OCI-LY7 (cell line): ENCODE results near the gene TMOD3. TPM values are rescaled to one million over a fixed set of nuclear protein-coding genes. Genes with fewer than 3 reads are reported as not detected.

Experiments
- BruUV-seq: library from RNA; stranded (reverse); fragments of 400-500 nt; replicated peaks from 2 replicates; lab custom pipeline; 2021; lab: Mats Ljungman, UMichigan
- CTCF ChIA-PET: fragments of 300-600 bp; sonication (Branson Sonifier 250); formaldehyde crosslinking; loops from one replicate; lab custom pipeline; 2022; ENCODE audit warnings: antibody characterized with exemption; ENCODE audit not compliant: unreplicated experiment; lab: Charles Lee
- POLR2A ChIA-PET: fragments of 300-600 bp; sonication (Branson Sonifier 250); formaldehyde crosslinking; loops from one replicate; lab custom pipeline; 2022; ENCODE audit warnings: antibody characterized with exemption; lab: Charles Lee
- DNase-seq: peaks from one replicate; pipeline ENCODE4 v3.0.0-alpha.2; 2015; ENCODE audit warnings: low spot score
- H2AFZ ChIP-seq: fragments of 200-600 bp; sonication (generic), shearing (Covaris generic); 2 replicates; pipeline ENCODE4 v1.6.1; 2014; ENCODE audit warnings: mild to moderate bottlenecking, antibody characterized with exemption, low read length, moderate library complexity
- H3K27ac ChIP-seq: fragments of 200-600 bp; sonication (generic); 2 replicates; pipeline ENCODE4 v1.5.1; 2014; ENCODE audit warnings: mixed run types, low read depth, mild to moderate bottlenecking, moderate library complexity, low read length, inconsistent platforms; ENCODE audit not compliant: poor library complexity, severe bottlenecking
- H3K36me3 ChIP-seq: fragments of 200-600 bp; sonication (generic); 2 replicates; pipeline ENCODE4 v1.6.1; 2014; ENCODE audit warnings: mild to moderate bottlenecking, antibody characterized with exemption, low read length, moderate library complexity, mixed read lengths; ENCODE audit not compliant: insufficient read depth
- H3K4me1 ChIP-seq: fragments of 200-600 bp; sonication (generic); 2 replicates; pipeline ENCODE4 v1.5.1; 2014; ENCODE audit warnings: mild to moderate bottlenecking, low read length; ENCODE audit not compliant: insufficient read depth, poor library complexity, severe bottlenecking
- H3K4me2 ChIP-seq: fragments of 200-600 bp; sonication (generic); 2 replicates; pipeline ENCODE4 v1.6.1; 2014; ENCODE audit warnings: mild to moderate bottlenecking, low read length
- H3K4me3 ChIP-seq: fragments of 200-600 bp; sonication (generic); 2 replicates; pipeline ENCODE4 v1.5.1; 2014; ENCODE audit warnings: mild to moderate bottlenecking, low read depth, low read length; ENCODE audit not compliant: poor library complexity, severe bottlenecking
- H3K79me2 ChIP-seq: fragments of 200-600 bp; sonication (generic); 2 replicates; pipeline ENCODE4 v1.6.1; 2016; ENCODE audit warnings: low read depth, mild to moderate bottlenecking, low read length, moderate library complexity, mixed read lengths; ENCODE audit not compliant: insufficient read depth
- H3K9me2 ChIP-seq: fragments of 200-600 bp; sonication (generic); 2 replicates; pipeline ENCODE4 v1.6.1; 2016; ENCODE audit warnings: mild to moderate bottlenecking, low read length, mixed read lengths; ENCODE audit not compliant: insufficient read depth
- H3K9me3 ChIP-seq: fragments of 200-600 bp; sonication (generic); 2 replicates; pipeline ENCODE4 v1.6.1; 2014; ENCODE audit warnings: mild to moderate bottlenecking, mixed run types, low read length, mixed read lengths
- H4K20me1 ChIP-seq: fragments of 200-600 bp; sonication (generic); 2 replicates; pipeline ENCODE4 v1.6.1; 2014; ENCODE audit warnings: mild to moderate bottlenecking, antibody characterized with exemption, low read length, moderate library complexity, mixed read lengths; ENCODE audit not compliant: insufficient read depth
- CTCF ChIP-seq: fragments of 200-600 bp; sonication (generic); conservative IDR thresholded peaks from 2 replicates; pipeline ENCODE4 v1.5.1; 2014; ENCODE audit warnings: mild to moderate bottlenecking, antibody characterized with exemption, low read length, moderate library complexity, mixed read lengths
- EZH2phosphoT487 ChIP-seq: fragments of 200-600 bp; sonication (generic); IDR thresholded peaks from 2 replicates; pipeline ENCODE4 v1.6.1; 2018; ENCODE audit warnings: low read depth, borderline replicate concordance, mild to moderate bottlenecking, mixed run types, antibody characterized with exemption, low read length, moderate library complexity, mixed read lengths
- intact Hi-C: fragments of 100-400 bp; cut with micrococcal nuclease; formaldehyde crosslinking; loops from one replicate; pipeline ENCODE4 v1.10.0; 2022; ENCODE audit not compliant: unreplicated experiment
- total RNA-seq, 2 experiments: library from RNA; depleted of rRNA in 1 of 2; stranded (reverse); fragments of >200 nt in 1 of 2; shearing (Covaris generic) in 1 of 2; gene quantifications; 2 replicates each; pipeline ENCODE4 v1.2.3, GENCODE V29; 2014 to 2022

TMOD3 gene
- total RNA-seq, 2 experiments from 2014 or later: 17.4 to 30.5 TPM

DNA sequence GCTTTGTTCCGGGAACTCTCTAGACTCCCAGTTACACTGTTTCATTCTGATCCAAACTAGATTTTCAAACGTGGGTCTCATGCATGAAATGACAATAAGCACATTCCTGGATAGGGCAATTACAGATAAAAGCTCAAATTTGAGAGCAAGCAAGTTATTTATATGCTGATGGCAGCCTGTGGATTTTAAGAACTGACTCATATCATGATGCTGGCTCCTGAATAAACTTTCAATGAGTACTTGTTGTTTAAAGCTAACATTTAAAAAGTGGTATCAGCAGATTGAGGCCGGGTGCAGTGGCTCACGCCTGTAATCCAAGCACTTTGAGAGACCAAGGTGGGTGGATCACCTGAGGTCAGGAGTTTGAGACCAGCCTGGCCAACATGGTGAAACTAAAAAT, 75.5 kb downstream of the TMOD3 start:
- Histone ChIP-seq H3K36me3 (peaks cover 32% of the 10 kb centered on the region), H4K20me1 (no peaks in the 10 kb centered on the region), H3K9me3 (no peaks in the 10 kb centered on the region), H3K4me3 (no peak overlapping the region), H3K79me2 (no peaks in the 10 kb centered on the region), H2AFZ (no peak overlapping the region), H3K9me2 (no peaks in the 10 kb centered on the region), H3K27ac (no peak overlapping the region), H3K4me1 (no peaks in the 10 kb centered on the region), H3K4me2 (no peak overlapping the region)
- BruUV-seq: no TSS peak
- POLR2A ChIA-PET: interaction anchor here (0.7 to 0.9 kb wide), 2 partner anchors 75 to 125 kb away, joined by 3 read pairs; partner anchors contain the start of gene TMOD3
- DNase-seq: no peak
- no peak for TF ChIP-seq CTCF
- no peak for TF ChIP-seq EZH2phosphoT487
- CTCF ChIA-PET: no interaction called here
- intact Hi-C loops: loop anchor here (10.0 kb wide), 1 partner anchor 250 kb away; no protein-coding TSS in a partner anchor

DNA sequence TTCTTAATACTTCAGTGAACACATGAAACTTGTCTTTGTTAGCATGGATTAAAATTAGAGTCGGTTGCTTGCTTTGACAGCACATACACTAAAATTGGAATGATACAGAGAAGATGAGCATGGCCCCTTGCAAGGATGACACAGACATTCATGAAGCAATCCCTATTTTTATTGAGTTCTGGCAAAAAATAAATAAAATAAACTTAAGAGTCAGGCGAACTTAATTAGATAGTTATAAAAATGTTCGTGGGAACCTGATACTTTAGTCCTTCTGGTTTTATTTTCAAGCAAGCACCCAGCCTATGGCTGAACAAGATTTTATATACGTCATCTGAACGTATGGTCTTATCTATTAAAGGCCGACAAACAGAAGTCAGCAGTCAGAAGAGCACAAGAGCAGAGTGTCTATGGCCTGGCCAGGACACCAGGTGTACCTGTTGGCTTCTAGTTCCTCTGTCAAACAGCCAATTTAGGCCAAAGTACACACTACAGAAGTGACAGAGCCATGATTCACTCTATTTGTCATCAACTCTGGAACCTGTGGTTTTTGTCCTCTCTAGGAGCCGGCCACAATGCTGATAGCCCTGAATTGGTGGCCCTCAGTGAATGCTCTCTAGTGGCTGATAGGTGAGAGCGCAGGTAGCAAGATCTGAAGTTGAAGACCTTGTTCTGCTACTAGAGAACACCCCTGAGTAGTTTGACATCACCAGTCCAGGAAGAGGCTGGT, 77.8 kb downstream of the TMOD3 start:
- intact Hi-C loops: loop anchor here (10.0 kb wide), 1 partner anchor 252 kb away; no protein-coding TSS in a partner anchor
- H3K4me3 ChIP-seq: no peak overlapping the region
- DNase-seq: no peak
- H3K27ac ChIP-seq: no peak overlapping the region
- no peak overlapping the region for H3K4me2 ChIP-seq
- peaks cover 22% of the 10 kb centered on the region for H3K36me3 ChIP-seq
- ChIA-PET CTCF (no interaction called here), POLR2A (no interaction called here)
- TF ChIP-seq CTCF (peak; percentile 37; the same call in 1 of the 2 replicates), EZH2phosphoT487 (no peak)
- no peaks in the 10 kb centered on the region for H3K9me2 ChIP-seq
- H3K4me1 ChIP-seq: no peaks in the 10 kb centered on the region
- H3K79me2 ChIP-seq: no peaks in the 10 kb centered on the region
- BruUV-seq: no TSS peak
- no peaks in the 10 kb centered on the region for H3K9me3 ChIP-seq
- H2AFZ ChIP-seq: no peak overlapping the region
- H4K20me1 ChIP-seq: no peaks in the 10 kb centered on the region

GRCh38 chr15:51908316-51908715, 78.9 kb downstream of the TMOD3 start:
- Histone ChIP-seq H3K9me2 (no peaks in the 10 kb centered on the region), H2AFZ (no peak overlapping the region), H3K9me3 (no peaks in the 10 kb centered on the region), H3K27ac (no peak overlapping the region), H3K79me2 (no peaks in the 10 kb centered on the region), H3K4me2 (no peak overlapping the region), H4K20me1 (no peaks in the 10 kb centered on the region), H3K4me3 (no peak overlapping the region), H3K4me1 (no peaks in the 10 kb centered on the region), H3K36me3 (peaks cover 23% of the 10 kb centered on the region)
- TF ChIP-seq CTCF (no peak), EZH2phosphoT487 (no peak)
- ChIA-PET CTCF (no interaction called here), POLR2A (no interaction called here)
- intact Hi-C loops: loop anchor here (10.0 kb wide), 1 partner anchor 254 kb away; no protein-coding TSS in a partner anchor
- no peak for DNase-seq
- no TSS peak for BruUV-seq
